Measurements from ENCODE around the gene SECTM1.

DNA sequence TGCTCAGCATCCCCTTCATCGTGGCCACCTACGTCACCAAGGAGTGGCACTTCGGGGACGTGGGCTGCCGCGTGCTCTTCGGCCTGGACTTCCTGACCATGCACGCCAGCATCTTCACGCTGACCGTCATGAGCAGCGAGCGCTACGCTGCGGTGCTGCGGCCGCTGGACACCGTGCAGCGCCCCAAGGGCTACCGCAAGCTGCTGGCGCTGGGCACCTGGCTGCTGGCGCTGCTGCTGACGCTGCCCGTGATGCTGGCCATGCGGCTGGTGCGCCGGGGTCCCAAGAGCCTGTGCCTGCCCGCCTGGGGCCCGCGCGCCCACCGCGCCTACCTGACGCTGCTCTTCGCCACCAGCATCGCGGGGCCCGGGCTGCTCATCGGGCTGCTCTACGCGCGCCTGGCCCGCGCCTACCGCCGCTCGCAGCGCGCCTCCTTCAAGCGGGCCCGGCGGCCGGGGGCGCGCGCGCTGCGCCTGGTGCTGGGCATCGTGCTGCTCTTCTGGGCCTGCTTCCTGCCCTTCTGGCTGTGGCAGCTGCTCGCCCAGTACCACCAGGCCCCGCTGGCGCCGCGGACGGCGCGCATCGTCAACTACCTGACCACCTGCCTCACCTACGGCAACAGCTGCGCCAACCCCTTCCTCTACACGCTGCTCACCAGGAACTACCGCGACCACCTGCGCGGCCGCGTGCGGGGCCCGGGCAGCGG, 41.2 kb upstream of the SECTM1 start:
- TF ChIP-seq, protein P1, sequence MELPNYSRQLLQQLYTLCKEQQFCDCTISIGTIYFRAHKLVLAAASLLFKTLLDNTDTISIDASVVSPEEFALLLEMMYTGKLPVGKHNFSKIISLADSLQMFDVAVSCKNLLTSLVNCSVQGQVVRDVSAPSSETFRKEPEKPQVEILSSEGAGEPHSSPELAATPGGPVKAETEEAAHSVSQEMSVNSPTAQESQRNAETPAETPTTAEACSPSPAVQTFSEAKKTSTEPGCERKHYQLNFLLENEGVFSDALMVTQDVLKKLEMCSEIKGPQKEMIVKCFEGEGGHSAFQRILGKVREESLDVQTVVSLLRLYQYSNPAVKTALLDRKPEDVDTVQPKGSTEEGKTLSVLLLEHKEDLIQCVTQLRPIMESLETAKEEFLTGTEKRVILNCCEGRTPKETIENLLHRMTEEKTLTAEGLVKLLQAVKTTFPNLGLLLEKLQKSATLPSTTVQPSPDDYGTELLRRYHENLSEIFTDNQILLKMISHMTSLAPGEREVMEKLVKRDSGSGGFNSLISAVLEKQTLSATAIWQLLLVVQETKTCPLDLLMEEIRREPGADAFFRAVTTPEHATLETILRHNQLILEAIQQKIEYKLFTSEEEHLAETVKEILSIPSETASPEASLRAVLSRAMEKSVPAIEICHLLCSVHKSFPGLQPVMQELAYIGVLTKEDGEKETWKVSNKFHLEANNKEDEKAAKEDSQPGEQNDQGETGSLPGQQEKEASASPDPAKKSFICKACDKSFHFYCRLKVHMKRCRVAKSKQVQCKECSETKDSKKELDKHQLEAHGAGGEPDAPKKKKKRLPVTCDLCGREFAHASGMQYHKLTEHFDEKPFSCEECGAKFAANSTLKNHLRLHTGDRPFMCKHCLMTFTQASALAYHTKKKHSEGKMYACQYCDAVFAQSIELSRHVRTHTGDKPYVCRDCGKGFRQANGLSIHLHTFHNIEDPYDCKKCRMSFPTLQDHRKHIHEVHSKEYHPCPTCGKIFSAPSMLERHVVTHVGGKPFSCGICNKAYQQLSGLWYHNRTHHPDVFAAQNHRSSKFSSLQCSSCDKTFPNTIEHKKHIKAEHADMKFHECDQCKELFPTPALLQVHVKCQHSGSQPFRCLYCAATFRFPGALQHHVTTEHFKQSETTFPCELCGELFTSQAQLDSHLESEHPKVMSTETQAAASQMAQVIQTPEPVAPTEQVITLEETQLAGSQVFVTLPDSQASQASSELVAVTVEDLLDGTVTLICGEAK (IDR thresholded peaks at IDR 0.05) = no peak
- TF ChIP-seq, protein P1 (CRISPR knock-in tag; IDR thresholded peaks at IDR 0.05) = no peak
- no peak for TF ChIP-seq TAF15 (IDR thresholded peaks at IDR 0.05; ENCODE audit: low read depth, low read length)
- no peak for TF ChIP-seq SMAD4 (CRISPR knock-in tag; conservative IDR thresholded peaks at IDR 0.05)
- no peak for TF ChIP-seq CTCF (IDR thresholded peaks at IDR 0.05 in 2 of 3, conservative IDR thresholded peaks at IDR 0.05 in 1 of 3; ENCODE audit: insufficient read depth in 2 of 3, low read depth in 1 of 3, low read length in 3 of 3)
- TF ChIP-seq POLR2A (conservative IDR thresholded peaks at IDR 0.05) = no peak
- no peak for TF ChIP-seq HDAC6 (IDR thresholded peaks at IDR 0.05; ENCODE audit: low read depth, low read length)
- no peak for TF ChIP-seq NFIC (IDR thresholded peaks at IDR 0.05)
- no peak for TF ChIP-seq ZNF174 (CRISPR knock-in tag; IDR thresholded peaks at IDR 0.05)
- TF ChIP-seq, protein P2, sequence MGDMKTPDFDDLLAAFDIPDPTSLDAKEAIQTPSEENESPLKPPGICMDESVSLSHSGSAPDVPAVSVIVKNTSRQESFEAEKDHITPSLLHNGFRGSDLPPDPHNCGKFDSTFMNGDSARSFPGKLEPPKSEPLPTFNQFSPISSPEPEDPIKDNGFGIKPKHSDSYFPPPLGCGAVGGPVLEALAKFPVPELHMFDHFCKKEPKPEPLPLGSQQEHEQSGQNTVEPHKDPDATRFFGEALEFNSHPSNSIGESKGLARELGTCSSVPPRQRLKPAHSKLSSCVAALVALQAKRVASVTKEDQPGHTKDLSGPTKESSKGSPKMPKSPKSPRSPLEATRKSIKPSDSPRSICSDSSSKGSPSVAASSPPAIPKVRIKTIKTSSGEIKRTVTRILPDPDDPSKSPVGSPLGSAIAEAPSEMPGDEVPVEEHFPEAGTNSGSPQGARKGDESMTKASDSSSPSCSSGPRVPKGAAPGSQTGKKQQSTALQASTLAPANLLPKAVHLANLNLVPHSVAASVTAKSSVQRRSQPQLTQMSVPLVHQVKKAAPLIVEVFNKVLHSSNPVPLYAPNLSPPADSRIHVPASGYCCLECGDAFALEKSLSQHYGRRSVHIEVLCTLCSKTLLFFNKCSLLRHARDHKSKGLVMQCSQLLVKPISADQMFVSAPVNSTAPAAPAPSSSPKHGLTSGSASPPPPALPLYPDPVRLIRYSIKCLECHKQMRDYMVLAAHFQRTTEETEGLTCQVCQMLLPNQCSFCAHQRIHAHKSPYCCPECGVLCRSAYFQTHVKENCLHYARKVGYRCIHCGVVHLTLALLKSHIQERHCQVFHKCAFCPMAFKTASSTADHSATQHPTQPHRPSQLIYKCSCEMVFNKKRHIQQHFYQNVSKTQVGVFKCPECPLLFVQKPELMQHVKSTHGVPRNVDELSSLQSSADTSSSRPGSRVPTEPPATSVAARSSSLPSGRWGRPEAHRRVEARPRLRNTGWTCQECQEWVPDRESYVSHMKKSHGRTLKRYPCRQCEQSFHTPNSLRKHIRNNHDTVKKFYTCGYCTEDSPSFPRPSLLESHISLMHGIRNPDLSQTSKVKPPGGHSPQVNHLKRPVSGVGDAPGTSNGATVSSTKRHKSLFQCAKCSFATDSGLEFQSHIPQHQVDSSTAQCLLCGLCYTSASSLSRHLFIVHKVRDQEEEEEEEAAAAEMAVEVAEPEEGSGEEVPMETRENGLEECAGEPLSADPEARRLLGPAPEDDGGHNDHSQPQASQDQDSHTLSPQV (IDR thresholded peaks at IDR 0.05) = no peak
